GM23248 (cell line): Measurements from ENCODE around the gene FOXK1.

Experiments used
- EZH2 ChIP-seq: fragments of 200-600 bp; sonication (generic); IDR thresholded peaks from 2 replicates; pipeline ENCODE4 v1.6.1; 2018; ENCODE audit warnings: antibody characterized with exemption, mild to moderate bottlenecking; ENCODE audit not compliant: insufficient read depth, poor library complexity, severe bottlenecking
- EZH2phosphoT487 ChIP-seq: fragments of 200-600 bp; sonication (generic); IDR thresholded peaks from 2 replicates; pipeline ENCODE4 v1.6.1; 2018; ENCODE audit warnings: antibody characterized with exemption, moderate library complexity, mild to moderate bottlenecking, low read depth; ENCODE audit not compliant: insufficient read depth

DNA sequence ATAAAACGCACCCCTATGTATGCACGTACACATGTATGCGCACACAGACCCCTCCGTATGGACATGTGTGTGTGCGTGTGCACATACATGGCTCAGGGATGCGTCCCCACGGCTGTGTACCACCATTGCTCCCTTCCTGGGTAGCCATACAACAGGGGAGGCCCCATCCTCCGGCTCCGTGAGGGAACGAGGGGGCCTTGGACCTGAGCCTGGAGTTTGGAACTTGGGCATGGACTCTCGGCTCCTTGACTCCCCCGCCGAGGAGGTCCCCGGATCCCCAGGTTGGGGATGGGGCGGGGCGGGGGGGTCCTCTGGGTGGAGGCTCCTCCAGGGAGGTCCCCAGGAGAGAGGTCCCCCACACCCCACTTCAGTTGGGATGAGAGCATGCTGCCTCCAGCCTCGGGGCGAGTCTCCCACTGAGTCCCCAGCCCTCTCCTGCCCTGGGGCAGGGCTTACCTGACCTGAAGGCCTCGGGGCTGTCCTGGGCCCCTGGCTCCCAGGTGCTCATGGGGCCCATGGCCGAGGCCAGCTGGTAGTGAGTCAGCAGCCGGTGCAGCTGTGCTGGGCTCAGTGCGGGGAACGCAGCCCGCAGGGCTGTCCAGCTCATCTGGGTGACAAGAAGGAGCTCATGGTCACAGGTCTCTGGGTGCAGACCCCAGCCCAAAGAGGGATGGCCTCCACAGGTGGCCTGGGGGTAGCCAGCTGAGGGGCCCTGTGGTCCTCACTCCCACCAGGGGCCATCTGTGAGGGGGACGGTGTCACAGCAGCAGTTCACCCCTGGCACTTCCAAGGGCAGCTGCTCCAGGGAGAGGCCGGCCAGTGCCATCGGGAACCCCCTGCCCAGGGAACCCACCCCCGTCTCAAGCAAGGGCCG is 123.3 kb downstream of the FOXK1 start:
- TF ChIP-seq EZH2phosphoT487 (no peak), EZH2 (no peak)
